IMR-90 (cell line): ENCODE measurements around the gene MUC5B. TPM values are rescaled to one million over a fixed set of nuclear protein-coding genes. Genes with fewer than 3 reads are reported as not detected.

Source experiments
- ATAC-seq: fragments of 200-7000 bp; cut with Tn5 transposase; 2 replicates; pipeline ENCODE4 v1.9.1; 2020; ENCODE audit warnings: low read depth, mild to moderate bottlenecking, moderate library complexity
- BruUV-seq: library from RNA; stranded (reverse); fragments of 400-500 nt; replicated peaks from 2 replicates; lab custom pipeline; 2021; lab: Mats Ljungman, UMichigan
- CTCF ChIA-PET: fragments of 300-600 bp; formaldehyde crosslinking; extraction: SDS; loops from one replicate; lab custom pipeline; 2021; ENCODE audit warnings: antibody characterized with exemption; lab: Yijun Ruan, JAX
- POLR2A ChIA-PET: fragments of 300-600 bp; sonication (Branson Sonifier 250); formaldehyde crosslinking; loops from one replicate; lab custom pipeline; 2022; ENCODE audit warnings: antibody characterized with exemption; ENCODE audit not compliant: unreplicated experiment; lab: Charles Lee
- DNase-seq: peaks from one replicate; pipeline ENCODE4 v3.0.0; 2013
- H2AFZ ChIP-seq: replicated peaks from 2 replicates; pipeline ENCODE3; 2013; ENCODE audit warnings: low read length, mild to moderate bottlenecking; ENCODE audit not compliant: poor library complexity
- H2AK5ac ChIP-seq: 2 replicates; pipeline ENCODE4 v1.6.1; 2013; ENCODE audit warnings: low read depth, low read length, inconsistent platforms
- H2AK9ac ChIP-seq: replicated peaks from 2 replicates; pipeline ENCODE3; 2013; ENCODE audit warnings: mild to moderate bottlenecking, low read depth, low read length, moderate library complexity; ENCODE audit not compliant: poor library complexity
- H2BK120ac ChIP-seq: 2 replicates; pipeline ENCODE4 v1.6.1; 2013; ENCODE audit warnings: low read depth, low read length, inconsistent platforms
- H2BK15ac ChIP-seq: 3 replicates; pipeline ENCODE4 v1.6.1; 2013; ENCODE audit warnings: low read depth, low read length, inconsistent platforms
- H2BK20ac ChIP-seq: 2 replicates; pipeline ENCODE4 v1.6.1; 2013; ENCODE audit warnings: low read depth, mild to moderate bottlenecking, inconsistent platforms, low read length, moderate library complexity
- H2BK5ac ChIP-seq: 2 replicates; pipeline ENCODE4 v1.6.1; 2013; ENCODE audit warnings: mild to moderate bottlenecking, low read depth, low read length, inconsistent platforms; ENCODE audit not compliant: poor library complexity, severe bottlenecking
- H3K14ac ChIP-seq: replicated peaks from 2 replicates; pipeline ENCODE4 v1.6.1; 2013; ENCODE audit warnings: low read depth, low read length, inconsistent platforms
- H3K18ac ChIP-seq: 2 replicates; pipeline ENCODE4 v1.6.1; 2013; ENCODE audit warnings: low read depth, low read length, control low read depth
- H3K23ac ChIP-seq: 2 replicates; pipeline ENCODE4 v1.6.1; 2013; ENCODE audit warnings: low read depth, low read length, inconsistent platforms
- H3K27ac ChIP-seq: 2 replicates; pipeline ENCODE4 v1.5.1; 2013; ENCODE audit warnings: mild to moderate bottlenecking, control low read depth, low read length; ENCODE audit not compliant: insufficient read depth
- H3K27me3 ChIP-seq: 2 replicates; pipeline ENCODE4 v1.6.1; 2013; ENCODE audit warnings: low read length; ENCODE audit not compliant: control insufficient read depth, insufficient read depth
- H3K36me3 ChIP-seq: 2 replicates; pipeline ENCODE4 v1.6.1; 2013; ENCODE audit warnings: low read length, mixed read lengths; ENCODE audit not compliant: control insufficient read depth, insufficient read depth
- H3K4ac ChIP-seq: 2 replicates; pipeline ENCODE4 v1.6.1; 2013; ENCODE audit warnings: low read depth, low read length, inconsistent platforms
- H3K4me1 ChIP-seq: 2 replicates; pipeline ENCODE4 v1.6.1; 2013; ENCODE audit warnings: low read length, mixed read lengths; ENCODE audit not compliant: control insufficient read depth, insufficient read depth
- H3K4me2 ChIP-seq: 2 replicates; pipeline ENCODE4 v1.6.1; 2013; ENCODE audit warnings: low read depth, mild to moderate bottlenecking, control low read depth, low read length, moderate library complexity
- H3K4me3 ChIP-seq: 2 replicates; pipeline ENCODE4 v1.5.1; 2013; ENCODE audit warnings: low read depth, mild to moderate bottlenecking, control low read depth, low read length, moderate library complexity; ENCODE audit not compliant: insufficient read depth
- H3K56ac ChIP-seq: 2 replicates; pipeline ENCODE4 v1.6.1; 2013; ENCODE audit warnings: low read length, inconsistent platforms; ENCODE audit not compliant: insufficient read depth; ENCODE audit errors: extremely low read depth
- H3K79me1 ChIP-seq, 2 experiments: 2 replicates each; pipeline ENCODE4 v1.6.1; 2013; ENCODE audit warnings: low read length in 2 of 2, inconsistent platforms in 1 of 2, low read depth in 1 of 2
- H3K9ac ChIP-seq: 2 replicates; pipeline ENCODE4 v1.6.1; 2013; ENCODE audit warnings: low read depth, low read length, control low read depth
- H3K9me1 ChIP-seq: 2 replicates; pipeline ENCODE4 v1.6.1; 2013; ENCODE audit warnings: low read length, inconsistent platforms; ENCODE audit not compliant: insufficient read depth
- H3K9me3 ChIP-seq: 2 replicates; pipeline ENCODE4 v1.6.1; 2013; ENCODE audit warnings: low read length; ENCODE audit not compliant: control insufficient read depth, insufficient read depth
- H4K20me1 ChIP-seq: 2 replicates; pipeline ENCODE4 v1.6.1; 2013; ENCODE audit warnings: low read length, inconsistent platforms; ENCODE audit not compliant: insufficient read depth
- H4K5ac ChIP-seq: 2 replicates; pipeline ENCODE4 v1.6.1; 2013; ENCODE audit warnings: mild to moderate bottlenecking, low read depth, low read length, control low read depth
- H4K8ac ChIP-seq, 2 experiments: 2 replicates each; pipeline ENCODE4 v1.6.1; 2013; ENCODE audit warnings: low read depth in 2 of 2, low read length in 2 of 2, control low read depth in 1 of 2, inconsistent platforms in 1 of 2
- H4K91ac ChIP-seq: 2 replicates; pipeline ENCODE4 v1.6.1; 2013; ENCODE audit warnings: low read depth, low read length, inconsistent platforms; ENCODE audit not compliant: insufficient read depth
- BHLHE40 ChIP-seq: fragments of 150-350 bp; IDR thresholded peaks from 2 replicates; pipeline ENCODE4 v1.6.1; 2016; ENCODE audit warnings: mild to moderate bottlenecking, low read depth, low read length
- CHD1 ChIP-seq: IDR thresholded peaks from 2 replicates; pipeline ENCODE4 v1.6.1; 2012; ENCODE audit warnings: low read depth, low read length, improper control_type of control experiment
- CTCF ChIP-seq: conservative IDR thresholded peaks from 2 replicates; pipeline ENCODE4 v1.5.1; 2012; ENCODE audit warnings: mild to moderate bottlenecking, low read depth, low read length, improper control_type of control experiment
- ELK1 ChIP-seq: fragments of 150-350 bp; IDR thresholded peaks from 2 replicates; pipeline ENCODE4 v1.6.1; 2016; ENCODE audit warnings: low read depth, mild to moderate bottlenecking, low read length, moderate library complexity, borderline replicate concordance
- FOS ChIP-seq: fragments of 150-350 bp; IDR thresholded peaks from 2 replicates; pipeline ENCODE4 v1.6.1; 2016; ENCODE audit warnings: low read depth, low read length
- MAFK ChIP-seq: IDR thresholded peaks from 2 replicates; pipeline ENCODE4 v1.6.1; 2012; ENCODE audit warnings: low read depth, low read length, improper control_type of control experiment
- MAZ ChIP-seq: IDR thresholded peaks from 2 replicates; pipeline ENCODE4 v1.6.1; 2012; ENCODE audit warnings: low read depth, mild to moderate bottlenecking, low read length, improper control_type of control experiment, moderate library complexity, borderline replicate concordance
- MXI1 ChIP-seq: IDR thresholded peaks from 2 replicates; pipeline ENCODE4 v1.6.1; 2012; ENCODE audit warnings: low read depth, mild to moderate bottlenecking, low read length, moderate library complexity, borderline replicate concordance
- RAD21 ChIP-seq: IDR thresholded peaks from 2 replicates; pipeline ENCODE4 v1.6.1; 2012; ENCODE audit warnings: low read length, improper control_type of control experiment
- RFX5 ChIP-seq: IDR thresholded peaks from 2 replicates; pipeline ENCODE4 v1.8.0; 2012; ENCODE audit warnings: low read depth, mild to moderate bottlenecking, low read length, moderate library complexity
- SMC3 ChIP-seq: fragments of 150-350 bp; IDR thresholded peaks from 2 replicates; pipeline ENCODE4 v1.6.1; 2016; ENCODE audit warnings: low read depth, mild to moderate bottlenecking, antibody characterized with exemption, low read length, moderate library complexity
- WGBS, 2 experiments: methylation state at CpG; one replicate each; pipeline versions ENCODE4 v1.1.5 to v1.1.7; 2013; ENCODE audit warnings: missing lambda C conversion rate in 2 of 2; ENCODE audit not compliant: insufficient read length in 1 of 2; ENCODE audit errors: extremely low coverage in 2 of 2; 5-methylcytosine and 5-hydroxymethylcytosine counted together
- dilution Hi-C: fragments of 300-500 bp; cut with HindIII; formaldehyde crosslinking; loops from one replicate; pipeline ENCODE4 v1.14.3; 2018; ENCODE audit warnings: low sequenced_read_pairs; ENCODE audit not compliant: unreplicated experiment
- in situ Hi-C: fragments of 300-500 bp; cut with MboI; formaldehyde crosslinking; loops from 3 replicates; pipeline ENCODE4 v1.14.3; 2019; ENCODE audit warnings: low sequenced_read_pairs, inconsistent platforms, mixed read lengths
- intact Hi-C: fragments of 100-400 bp; cut with micrococcal nuclease; formaldehyde crosslinking; loops from 2 replicates; pipeline ENCODE4 v1.10.0; 2022
- polyA plus RNA-seq, 3 experiments: library from polyadenylated mRNA; depleted of rRNA; stranded (reverse); fragments of >200 nt; gene quantifications; 2 replicates each; pipeline ENCODE4 v1.2.3, GENCODE V29; 2012; ENCODE audit warnings: low replicate concordance in 1 of 3
- total RNA-seq: library from RNA; depleted of rRNA; stranded (reverse); fragments of >200 nt; gene quantifications from 2 replicates; pipeline ENCODE4 v1.2.3, GENCODE V29; 2012

Gene MUC5B
- total and polyA plus RNA-seq, 2 of the 4 experiments (the other 2 are of a cell fraction), result not detected

- TF ChIP-seq ELK1, result no peak
Measured at GRCh38 chr11:1276866-1277615, 54.2 kb downstream of the MUC5B start (continued).

- Histone ChIP-seq H3K9ac (no peak overlapping the region), H3K9me3 (no peaks in the 10 kb centered on the region), H3K18ac (no peak overlapping the region), H2BK15ac (no peak overlapping the region), H3K9me1 (0 out of 2 replicates have a peak, but pooled peaks cover 3% of the 10 kb centered on the region), H3K79me1 (peaks cover 0 to 6% of the 10 kb centered on the region in 2 experiments; a peak in 1 of 4 replicates), H2BK5ac (no peak overlapping the region), H2BK20ac (no peak overlapping the region), H3K23ac (no peak overlapping the region), H4K20me1 (0 out of 2 replicates have a peak, but pooled peaks cover 10% of the 10 kb centered on the region), H2AFZ (no peak overlapping the region), H4K8ac (no peak overlapping the region), H4K91ac (no peak overlapping the region), H2AK9ac (no peak overlapping the region), H3K27ac (no peak overlapping the region), H3K14ac (no peak overlapping the region), H4K5ac (no peak overlapping the region), H3K56ac (no peak overlapping the region), H2BK120ac (no peak overlapping the region), H3K4me3 (no peak overlapping the region), H3K4ac (no peak overlapping the region), H3K27me3 (no peaks in the 10 kb centered on the region), H3K4me1 (no peaks in the 10 kb centered on the region), H3K4me2 (no peak overlapping the region), H2AK5ac (no peak overlapping the region), H3K36me3 (peaks cover 55% of the 10 kb centered on the region)
- intact Hi-C loops, result no loop called here
- BruUV-seq, result no TSS peak
- DNase-seq (no peak), ATAC-seq (no peak)
- POLR2A ChIA-PET, result no interaction called here
- CTCF ChIA-PET, result no interaction called here
- dilution Hi-C loops, result no loop called here
- 100% methylated on average over 2 of the region's 27 CpGs; no CpG with 5 or more reads in 1 of the 2 experiments for WGBS, 2 experiments
- in situ Hi-C loops, result no loop called here
- TF ChIP-seq SMC3 (no peak), MAZ (no peak), RFX5 (no peak), FOS (no peak), MAFK (no peak), BHLHE40 (no peak), CTCF (no peak), MXI1 (no peak), RAD21 (no peak), ELK1 (no peak), CHD1 (no peak)
Measured at GRCh38 chr11:1277936-1278512, 55.2 kb downstream of the MUC5B start.
